Measurements from ENCODE around the gene PCP4. TPM values are rescaled to one million over a fixed set of nuclear protein-coding genes. Genes with fewer than 3 reads are reported as not detected.

PCP4 gene
- total and polyA plus RNA-seq, 9 of the 15 experiments (the other 6 are each of a cell fraction or from before 2014, with no cell fraction given): not detected

DNA sequence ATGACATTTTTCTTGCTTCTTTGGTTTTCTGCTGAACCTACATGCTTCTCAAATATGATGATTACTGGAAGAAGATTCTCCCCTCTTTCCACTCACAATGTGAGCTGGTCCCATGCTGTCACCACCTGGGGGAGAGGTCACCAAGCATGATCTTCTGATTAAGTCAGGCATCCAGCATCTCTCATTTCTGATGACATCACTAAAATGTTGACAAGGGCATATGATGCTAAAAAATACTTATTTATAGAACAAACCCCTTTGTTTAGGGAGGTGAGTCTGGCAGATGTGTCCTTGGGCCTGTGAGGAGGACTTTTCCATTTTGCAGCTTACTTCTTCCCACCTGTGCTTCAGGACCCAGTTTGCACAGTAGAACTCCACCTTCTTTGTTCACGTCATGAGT lies 42.0 kb upstream of the PCP4 start:
- Histone ChIP-seq H3K9ac (ENCODE audit: insufficient read depth in 1 of 2, low read depth in 2 of 2, low read length in 2 of 2) (no peak overlapping the region), H3K27ac (ENCODE audit: extremely low read depth, low read depth, low read length) (no peak overlapping the region), H3K9me3 (replicated peaks; ENCODE audit: control insufficient read depth, insufficient read depth, low read depth, low read length) (no peaks in the 10 kb centered on the region), H3K27me3 (ENCODE audit: control insufficient read depth in 2 of 2, insufficient read depth in 2 of 2, low read length in 2 of 2) (no peaks in the 10 kb centered on the region), H3K9me1 (ENCODE audit: control insufficient read depth, insufficient read depth, low read length) (no peaks in the 10 kb centered on the region), H3K4me3 (no peak overlapping the region), H3K36me3 (ENCODE audit: control insufficient read depth, insufficient read depth, low read length) (no peaks in the 10 kb centered on the region), H2AFZ (ENCODE audit: low read depth, low read length) (no peak overlapping the region), H3K4me1 (replicated peaks in 1 of 2; ENCODE audit: control insufficient read depth in 2 of 2, insufficient read depth in 2 of 2, low read length in 2 of 2) (no peaks in the 10 kb centered on the region), H3K4me2 (ENCODE audit: insufficient read depth, low read length) (no peak overlapping the region), H3K79me2 (ENCODE audit: control insufficient read depth, insufficient read depth, low read length) (no peaks in the 10 kb centered on the region), H4K20me1 (replicated peaks; ENCODE audit: control insufficient read depth, insufficient read depth, low read length) (no peaks in the 10 kb centered on the region)
- no TSS peak for BruUV-seq (replicated peaks)
- FAIRE-seq: no peak
- no peak for DNase-seq (ENCODE audit: extremely low read depth in 1 of 4, low spot score in 3 of 4)
- ChIA-PET POLR2A (interaction anchor here (0.6 kb wide), 1 partner anchor 247 kb away, joined by 3 read pairs; no protein-coding TSS in a partner anchor), CTCF (ENCODE audit: low intra/inter-chr PET ratio) (no interaction called here)
- TF ChIP-seq SP2 (IDR thresholded peaks at IDR 0.05; ENCODE audit: extremely low read depth, low read depth, low read length, poor library complexity, severe bottlenecking): no peak
- no peak for TF ChIP-seq ZNF444 (CRISPR knock-in tag; IDR thresholded peaks at IDR 0.05)
- TF ChIP-seq FOS (IDR thresholded peaks at IDR 0.05; ENCODE audit: extremely low read depth, insufficient read length): no peak
- TF ChIP-seq WHSC1 (IDR thresholded peaks at IDR 0.05; ENCODE audit: low read length): no peak
- TF ChIP-seq RHOXF2B (CRISPR knock-in tag; conservative IDR thresholded peaks at IDR 0.05): no peak
- no peak for TF ChIP-seq KLF16 (IDR thresholded peaks at IDR 0.05)
- WGBS (ENCODE audit: insufficient coverage, low coverage, missing lambda C conversion rate): 0% methylated on average over 1 of the region's 1 CpG
- in situ Hi-C loops (cut with MboI) (no loop called here), intact Hi-C loops (cut with micrococcal nuclease) (no loop called here)
- ATAC-seq: no peak

DNA sequence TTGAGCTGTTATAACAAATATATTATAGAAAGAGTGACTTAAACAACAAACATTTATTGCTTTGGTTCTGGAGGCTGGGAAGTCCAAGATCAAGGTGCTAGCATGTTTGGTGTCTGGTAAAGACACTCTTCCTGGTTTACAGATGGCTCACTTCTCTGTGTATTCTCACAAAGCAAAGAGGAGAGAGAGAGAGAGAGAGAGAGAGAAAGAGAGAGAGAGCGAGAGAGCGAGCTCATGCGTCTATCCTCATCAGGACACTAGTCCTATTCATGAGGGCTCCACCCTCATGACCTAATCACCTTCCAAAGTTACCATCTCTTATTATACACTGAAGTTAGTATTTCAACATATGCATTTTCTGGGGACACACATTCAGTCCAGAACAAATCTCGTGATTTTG lies 32.7 kb upstream of the PCP4 start:
- no peak overlapping the region for H3K27ac ChIP-seq (ENCODE audit: extremely low read depth, low read depth, low read length)
- no peaks in the 10 kb centered on the region for H3K27me3 ChIP-seq (ENCODE audit: control insufficient read depth in 2 of 2, insufficient read depth in 2 of 2, low read length in 2 of 2)
- no peaks in the 10 kb centered on the region for H3K4me1 ChIP-seq (replicated peaks in 1 of 2; ENCODE audit: control insufficient read depth in 2 of 2, insufficient read depth in 2 of 2, low read length in 2 of 2)
- H2AFZ ChIP-seq (ENCODE audit: low read depth, low read length): no peak overlapping the region
- in situ Hi-C loops (cut with MboI) (no loop called here), intact Hi-C loops (cut with micrococcal nuclease) (no loop called here)
- FAIRE-seq (no peak), ATAC-seq (no peak), DNase-seq (ENCODE audit: extremely low read depth in 1 of 4, low spot score in 3 of 4) (no peak)
- H3K4me3 ChIP-seq: no peak overlapping the region
- H3K9me3 ChIP-seq (replicated peaks; ENCODE audit: control insufficient read depth, insufficient read depth, low read depth, low read length): no peaks in the 10 kb centered on the region
- H3K9ac ChIP-seq (ENCODE audit: insufficient read depth in 1 of 2, low read depth in 2 of 2, low read length in 2 of 2): no peak overlapping the region
- POLR2A ChIA-PET: no interaction called here
- no peaks in the 10 kb centered on the region for H3K9me1 ChIP-seq (ENCODE audit: control insufficient read depth, insufficient read depth, low read length)
- no TSS peak for BruUV-seq (replicated peaks)
- no peaks in the 10 kb centered on the region for H3K36me3 ChIP-seq (ENCODE audit: control insufficient read depth, insufficient read depth, low read length)
- no peaks in the 10 kb centered on the region for H4K20me1 ChIP-seq (replicated peaks; ENCODE audit: control insufficient read depth, insufficient read depth, low read length)
- CTCF ChIA-PET (ENCODE audit: low intra/inter-chr PET ratio): no interaction called here
- H3K79me2 ChIP-seq (ENCODE audit: control insufficient read depth, insufficient read depth, low read length): no peaks in the 10 kb centered on the region
- H3K4me2 ChIP-seq (ENCODE audit: insufficient read depth, low read length): no peak overlapping the region
- 0% methylated on average over 3 of the region's 4 CpGs for WGBS (ENCODE audit: insufficient coverage, low coverage, missing lambda C conversion rate)
- TF ChIP-seq ZNF354B (CRISPR knock-in tag; IDR thresholded peaks at IDR 0.05) (no peak), ZNF232 (CRISPR knock-in tag; IDR thresholded peaks at IDR 0.05) (no peak), TCFL5 (CRISPR knock-in tag; conservative IDR thresholded peaks at IDR 0.05) (no peak)
- TF ChIP-seq, protein P1, sequence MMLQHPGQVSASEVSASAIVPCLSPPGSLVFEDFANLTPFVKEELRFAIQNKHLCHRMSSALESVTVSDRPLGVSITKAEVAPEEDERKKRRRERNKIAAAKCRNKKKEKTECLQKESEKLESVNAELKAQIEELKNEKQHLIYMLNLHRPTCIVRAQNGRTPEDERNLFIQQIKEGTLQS (IDR thresholded peaks at IDR 0.05): no peak
- TF ChIP-seq, protein P1 (CRISPR knock-in tag; conservative IDR thresholded peaks at IDR 0.05): no peak
- TF ChIP-seq, protein P2, sequence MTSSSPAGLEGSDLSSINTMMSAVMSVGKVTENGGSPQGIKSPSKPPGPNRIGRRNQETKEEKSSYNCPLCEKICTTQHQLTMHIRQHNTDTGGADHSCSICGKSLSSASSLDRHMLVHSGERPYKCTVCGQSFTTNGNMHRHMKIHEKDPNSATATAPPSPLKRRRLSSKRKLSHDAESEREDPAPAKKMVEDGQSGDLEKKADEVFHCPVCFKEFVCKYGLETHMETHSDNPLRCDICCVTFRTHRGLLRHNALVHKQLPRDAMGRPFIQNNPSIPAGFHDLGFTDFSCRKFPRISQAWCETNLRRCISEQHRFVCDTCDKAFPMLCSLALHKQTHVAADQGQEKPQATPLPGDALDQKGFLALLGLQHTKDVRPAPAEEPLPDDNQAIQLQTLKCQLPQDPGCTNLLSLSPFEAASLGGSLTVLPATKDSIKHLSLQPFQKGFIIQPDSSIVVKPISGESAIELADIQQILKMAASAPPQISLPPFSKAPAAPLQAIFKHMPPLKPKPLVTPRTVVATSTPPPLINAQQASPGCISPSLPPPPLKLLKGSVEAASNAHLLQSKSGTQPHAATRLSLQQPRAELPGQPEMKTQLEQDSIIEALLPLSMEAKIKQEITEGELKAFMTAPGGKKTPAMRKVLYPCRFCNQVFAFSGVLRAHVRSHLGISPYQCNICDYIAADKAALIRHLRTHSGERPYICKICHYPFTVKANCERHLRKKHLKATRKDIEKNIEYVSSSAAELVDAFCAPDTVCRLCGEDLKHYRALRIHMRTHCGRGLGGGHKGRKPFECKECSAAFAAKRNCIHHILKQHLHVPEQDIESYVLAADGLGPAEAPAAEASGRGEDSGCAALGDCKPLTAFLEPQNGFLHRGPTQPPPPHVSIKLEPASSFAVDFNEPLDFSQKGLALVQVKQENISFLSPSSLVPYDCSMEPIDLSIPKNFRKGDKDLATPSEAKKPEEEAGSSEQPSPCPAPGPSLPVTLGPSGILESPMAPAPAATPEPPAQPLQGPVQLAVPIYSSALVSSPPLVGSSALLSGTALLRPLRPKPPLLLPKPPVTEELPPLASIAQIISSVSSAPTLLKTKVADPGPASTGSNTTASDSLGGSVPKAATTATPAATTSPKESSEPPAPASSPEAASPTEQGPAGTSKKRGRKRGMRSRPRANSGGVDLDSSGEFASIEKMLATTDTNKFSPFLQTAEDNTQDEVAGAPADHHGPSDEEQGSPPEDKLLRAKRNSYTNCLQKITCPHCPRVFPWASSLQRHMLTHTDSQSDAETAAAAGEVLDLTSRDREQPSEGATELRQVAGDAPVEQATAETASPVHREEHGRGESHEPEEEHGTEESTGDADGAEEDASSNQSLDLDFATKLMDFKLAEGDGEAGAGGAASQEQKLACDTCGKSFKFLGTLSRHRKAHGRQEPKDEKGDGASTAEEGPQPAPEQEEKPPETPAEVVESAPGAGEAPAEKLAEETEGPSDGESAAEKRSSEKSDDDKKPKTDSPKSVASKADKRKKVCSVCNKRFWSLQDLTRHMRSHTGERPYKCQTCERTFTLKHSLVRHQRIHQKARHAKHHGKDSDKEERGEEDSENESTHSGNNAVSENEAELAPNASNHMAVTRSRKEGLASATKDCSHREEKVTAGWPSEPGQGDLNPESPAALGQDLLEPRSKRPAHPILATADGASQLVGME (CRISPR knock-in tag; IDR thresholded peaks at IDR 0.05): no peak

Data from K562 (cell line).